OCI-LY1 (cell line): ENCODE measurements around the gene XPO1.
"Not testable (repeated sequence)": the region's sequence is repeated elsewhere in the genome, so short reads cannot be mapped to it uniquely, and the experiment has no call there.

ENCODE experiments used
- EZH2 ChIP-seq: fragments of 200-600 bp; sonication (generic), shearing (Covaris generic); IDR thresholded peaks from 2 replicates; pipeline ENCODE4 v1.8.0; 2017; ENCODE audit warnings: borderline replicate concordance, mixed run types, mild to moderate bottlenecking, antibody characterized with exemption, low read length, moderate library complexity, mixed read lengths
- TF ChIP-seq, protein P1 (sequence below): fragments of 200-600 bp; sonication (generic), shearing (Covaris generic); IDR thresholded peaks from 2 replicates; pipeline ENCODE4 v1.5.1; 2017; ENCODE audit warnings: mild to moderate bottlenecking, antibody characterized with exemption, low read length, moderate library complexity, mixed read lengths

GRCh38 chr2:61584368-61584767 is 46.2 kb upstream of the XPO1 start:
- TF ChIP-seq, protein P1, sequence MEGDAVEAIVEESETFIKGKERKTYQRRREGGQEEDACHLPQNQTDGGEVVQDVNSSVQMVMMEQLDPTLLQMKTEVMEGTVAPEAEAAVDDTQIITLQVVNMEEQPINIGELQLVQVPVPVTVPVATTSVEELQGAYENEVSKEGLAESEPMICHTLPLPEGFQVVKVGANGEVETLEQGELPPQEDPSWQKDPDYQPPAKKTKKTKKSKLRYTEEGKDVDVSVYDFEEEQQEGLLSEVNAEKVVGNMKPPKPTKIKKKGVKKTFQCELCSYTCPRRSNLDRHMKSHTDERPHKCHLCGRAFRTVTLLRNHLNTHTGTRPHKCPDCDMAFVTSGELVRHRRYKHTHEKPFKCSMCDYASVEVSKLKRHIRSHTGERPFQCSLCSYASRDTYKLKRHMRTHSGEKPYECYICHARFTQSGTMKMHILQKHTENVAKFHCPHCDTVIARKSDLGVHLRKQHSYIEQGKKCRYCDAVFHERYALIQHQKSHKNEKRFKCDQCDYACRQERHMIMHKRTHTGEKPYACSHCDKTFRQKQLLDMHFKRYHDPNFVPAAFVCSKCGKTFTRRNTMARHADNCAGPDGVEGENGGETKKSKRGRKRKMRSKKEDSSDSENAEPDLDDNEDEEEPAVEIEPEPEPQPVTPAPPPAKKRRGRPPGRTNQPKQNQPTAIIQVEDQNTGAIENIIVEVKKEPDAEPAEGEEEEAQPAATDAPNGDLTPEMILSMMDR: not testable (repeated sequence)
- not testable (repeated sequence) for TF ChIP-seq EZH2
